Activated CD4-positive, alpha-beta T cell treated with anti-CD3 and anti-CD28 coated beads, Interleukin-2, Interleukin-4, amounts not matched to agents 100 ng/mL and 50 ng/mL, durations not matched to agents 16 hours and 8 hours (primary cell): ENCODE measurements around the gene FAM24B.
"Not testable (repeated sequence)": the region's sequence is repeated elsewhere in the genome, so short reads cannot be mapped to it uniquely, and the experiment has no call there.

ENCODE experiments used
- DNase-seq: peaks from one replicate; pipeline ENCODE4 v3.0.0-alpha.2; 2020; ENCODE audit warnings: low spot score

The FAM24B gene

GRCh38 chr10:122879339-122880273 is at the start of gene FAM24B:
TSS of gene FAM24B (minus strand) at chr10:122879581. CDS start at chr10:122850515, 29,066 bp downstream.
- DNase-seq = peak; percentile 96

GRCh38 chr10:122915700-122916099 is 36.3 kb upstream of the FAM24B start:
- DNase-seq = no peak

- DNase-seq = peak; percentile 33
These were observed 32.6 kb upstream of the FAM24B start for GRCh38 chr10:122911889-122912484.

- no peak for DNase-seq
These were observed 30.9 kb upstream of the FAM24B start, which contains the start of gene FAM24A for GRCh38 chr10:122910310-122910709. TSS of gene FAM24A (plus strand) at chr10:122910610. CDS start at chr10:122911635, 1,025 bp downstream.

GRCh38 chr10:122903861-122904260 is 24.5 kb upstream of the FAM24B start:
- DNase-seq = not testable (repeated sequence)

- DNase-seq = no peak
These were observed 15.0 kb upstream of the FAM24B start for GRCh38 chr10:122894261-122894944.

GRCh38 chr10:122884166-122884565 is 4.8 kb upstream of the FAM24B start:
- DNase-seq = no peak

GRCh38 chr10:122882766-122883165 is 3.4 kb upstream of the FAM24B start:
- DNase-seq = peak; percentile 29

- DNase-seq = peak; percentile 47
These were observed 512 bp downstream of the FAM24B start for GRCh38 chr10:122878799-122879338.

GRCh38 chr10:122877264-122877663 is 2.1 kb downstream of the FAM24B start:
- no peak for DNase-seq

GRCh38 chr10:122876467-122876855 is 2.9 kb downstream of the FAM24B start:
- no peak for DNase-seq

GRCh38 chr10:122875843-122876466 is 3.4 kb downstream of the FAM24B start:
- no peak for DNase-seq

GRCh38 chr10:122871947-122872346 is 7.4 kb downstream of the FAM24B start:
- DNase-seq = not testable (repeated sequence)

- DNase-seq = not testable (repeated sequence)
These were observed 10.6 kb downstream of the FAM24B start for GRCh38 chr10:122868768-122869167.

GRCh38 chr10:122866757-122867482 is 12.5 kb downstream of the FAM24B start:
- DNase-seq = not testable (repeated sequence)

GRCh38 chr10:122864901-122865300 is 14.5 kb downstream of the FAM24B start:
- DNase-seq = no peak

- DNase-seq = no peak
These were observed 15.2 kb downstream of the FAM24B start for GRCh38 chr10:122864194-122864592.

- no peak for DNase-seq
These were observed 15.9 kb downstream of the FAM24B start for GRCh38 chr10:122863216-122864193.

- DNase-seq = no peak
These were observed 17.6 kb downstream of the FAM24B start for GRCh38 chr10:122861711-122862161.

- no peak for DNase-seq
These were observed 19.9 kb downstream of the FAM24B start for GRCh38 chr10:122859527-122859926.
